Right ventricle myocardium inferior (tissue), 1 donor: Measurements from ENCODE around the gene FLNB. TPM values are rescaled to one million over a fixed set of nuclear protein-coding genes. Genes with fewer than 3 reads are reported as not detected.
A peak's percentile ranks its signal among the peaks of the same experiment; 100 is the strongest.
"Not testable (repeated sequence)": the region's sequence is repeated elsewhere in the genome, so short reads cannot be mapped to it uniquely, and the experiment has no call there.

Source experiments
- ATAC-seq: fragments of 200-7000 bp; cut with Tn5 transposase; one replicate; pipeline ENCODE4 v1.9.1; 2020; ENCODE audit warnings: mild to moderate bottlenecking, moderate library complexity
- DNase-seq: peaks from one replicate; pipeline ENCODE4 v3.0.0; 2021; ENCODE audit errors: missing footprints
- intact Hi-C: fragments of 100-400 bp; cut with DNase I; formaldehyde crosslinking; loops from one replicate; pipeline ENCODE4 v1.11.0; 2022
- total RNA-seq: library from RNA; stranded (reverse); fragmentation: NEBNext Ultra II Directional; extraction: Animal tissue kit (Norgen Biotek cat#: 25700); gene quantifications from one replicate; pipeline ENCODE4 v1.2.1, GENCODE V29; 2021
- donor health status: DM: no; HTN: yes; CAD: no; lungs with severe emphysema.

Gene FLNB
- total RNA-seq, 1 donor from 2014 or later = 32.1 TPM

DNA sequence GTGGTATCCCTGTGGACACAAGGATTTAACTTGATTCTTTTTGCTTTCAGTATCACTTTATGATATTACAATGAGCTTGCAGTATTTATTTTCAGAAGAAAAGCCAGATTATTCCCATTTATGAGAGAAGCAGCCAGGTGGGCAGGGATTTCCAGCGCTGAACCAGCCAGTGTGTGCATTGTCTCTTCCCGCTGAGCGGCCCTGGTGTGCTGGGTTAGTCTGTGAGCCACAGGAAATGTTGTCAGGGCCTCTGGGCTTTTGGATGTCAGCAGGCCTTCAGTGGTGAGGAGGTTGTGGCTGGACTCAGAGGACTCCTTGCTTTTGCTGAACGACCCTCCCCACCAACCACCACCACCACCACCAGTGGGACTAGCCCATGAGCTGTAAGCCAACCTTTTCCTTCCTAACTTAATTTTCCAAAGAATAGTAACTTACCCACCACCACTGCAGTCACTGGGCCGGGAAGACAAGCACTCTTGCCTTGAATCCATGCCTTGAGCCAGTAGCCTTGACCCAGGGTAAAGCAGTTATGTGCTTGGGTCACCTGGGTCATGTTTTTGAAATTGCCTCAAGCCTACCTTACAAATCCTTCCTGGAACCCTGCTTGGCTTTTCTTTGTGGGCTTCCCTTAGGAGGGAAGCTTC is 33.1 kb downstream of the FLNB start:
- ATAC-seq (no peak), DNase-seq (no peak)
- intact Hi-C loops = no loop called here

DNA sequence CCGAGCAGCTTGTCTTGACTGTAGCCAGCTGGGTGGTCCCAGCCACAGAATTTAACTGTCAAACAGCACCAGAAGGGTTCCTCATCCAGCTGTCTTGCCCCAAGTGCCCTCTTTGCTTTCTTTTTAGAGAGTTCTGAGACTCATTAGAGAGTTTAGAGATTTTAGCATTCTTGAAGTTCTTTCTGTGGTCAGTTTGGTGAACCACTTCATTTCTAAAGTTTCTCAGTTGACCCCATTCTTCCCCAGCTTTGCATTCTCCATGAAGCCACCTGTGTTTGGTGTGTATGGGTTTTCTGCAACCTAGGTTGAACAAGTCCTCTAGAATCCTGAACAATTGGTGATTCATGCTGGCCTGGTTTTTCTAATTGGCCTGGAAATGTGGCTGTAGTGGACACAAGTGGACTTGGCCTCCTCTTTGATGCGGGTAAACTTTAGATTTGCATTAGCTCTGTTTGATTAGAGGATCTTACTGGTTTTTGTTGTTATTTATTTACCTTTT is 33.7 kb downstream of the FLNB start:
- DNase-seq = no peak
- ATAC-seq = no peak
- intact Hi-C loops = no loop called here

- DNase-seq = no peak
- intact Hi-C loops = no loop called here
- no peak for ATAC-seq
Observed at GRCh38 chr3:58042947-58043707, 34.9 kb downstream of the FLNB start.

DNA sequence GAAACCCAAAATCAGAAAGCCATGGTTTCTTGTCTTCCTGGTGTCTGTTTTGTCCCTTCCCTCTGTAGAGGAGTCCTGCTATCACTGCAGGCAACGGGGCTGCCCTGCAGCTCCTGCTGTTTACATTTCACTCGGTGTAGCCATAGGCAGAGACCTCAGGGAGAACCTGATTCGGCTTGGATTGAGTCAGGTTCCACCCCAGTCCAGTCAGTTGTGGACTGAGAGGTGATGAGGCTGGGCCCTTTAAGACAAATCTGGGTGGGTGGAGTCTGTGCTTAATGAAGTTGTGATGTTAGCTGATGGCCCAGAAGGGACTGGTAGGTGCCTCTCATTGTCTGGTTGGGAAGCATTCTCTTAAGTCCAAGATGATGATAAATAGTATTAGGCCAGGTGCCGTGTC is 35.7 kb downstream of the FLNB start:
- intact Hi-C loops = no loop called here
- ATAC-seq (no peak), DNase-seq (no peak)

DNA sequence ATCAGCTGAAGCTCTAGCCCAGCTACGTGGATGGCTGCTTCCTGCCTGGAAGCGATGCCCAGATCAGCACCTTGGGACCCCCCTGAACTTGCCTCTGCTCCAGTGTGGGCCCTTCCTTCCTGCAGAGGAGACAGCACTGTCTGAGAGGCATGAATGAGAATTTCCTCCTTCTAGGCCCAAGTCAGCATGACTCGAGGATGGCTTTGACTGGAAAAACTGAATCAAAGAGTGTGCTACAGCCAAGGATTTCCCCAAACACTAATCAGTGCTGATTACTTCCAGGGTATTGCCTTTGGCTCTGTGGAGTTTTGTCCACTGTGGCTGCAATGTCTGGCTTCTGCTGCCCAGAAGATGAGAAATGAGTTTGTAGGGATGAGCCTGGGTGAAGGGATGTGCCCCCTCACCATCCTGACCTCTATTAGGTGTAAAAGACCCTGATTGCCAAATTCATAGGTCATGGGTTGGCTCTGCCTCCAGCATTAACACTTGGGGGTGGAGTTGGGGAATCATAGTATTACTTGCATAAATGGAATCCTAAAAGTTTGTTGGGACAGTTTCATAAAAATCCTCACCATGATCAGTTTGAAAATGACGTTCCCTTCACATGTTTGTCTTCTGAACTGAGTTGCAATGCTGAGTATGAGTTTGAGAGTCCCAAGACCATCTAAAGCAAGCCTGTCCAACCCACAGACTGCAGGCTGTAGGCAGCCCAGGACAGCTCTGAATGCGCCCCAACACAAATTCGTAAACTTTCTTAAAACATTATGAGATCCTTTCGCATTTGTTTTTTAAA is 36.7 kb downstream of the FLNB start:
- intact Hi-C loops = loop anchor here (5.0 kb wide), 1 partner anchor 33 kb away; no protein-coding TSS in a partner anchor
- ATAC-seq (peak; percentile 53), DNase-seq (no peak)

DNA sequence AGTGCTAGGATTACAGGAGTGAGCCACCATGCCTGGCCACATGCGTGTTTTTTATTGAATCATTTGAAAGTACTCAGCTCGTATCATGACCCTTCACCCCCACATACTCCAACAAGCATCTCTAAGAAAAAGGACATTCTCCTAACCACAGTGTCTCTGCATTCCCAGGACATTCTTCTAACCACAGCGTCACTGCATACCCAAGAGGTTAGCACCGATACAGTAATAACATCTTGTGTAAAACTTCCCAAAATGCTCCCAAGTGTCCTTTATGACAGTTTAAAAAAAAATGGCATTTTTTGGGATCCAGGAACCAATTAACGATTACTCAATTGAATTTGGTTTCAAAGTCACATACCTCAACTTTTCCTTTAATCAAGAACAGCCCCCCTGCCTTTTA is 39.6 kb downstream of the FLNB start:
- no peak for DNase-seq
- intact Hi-C loops = loop anchor here (5.0 kb wide), 1 partner anchor 36 kb away; no protein-coding TSS in a partner anchor
- no peak for ATAC-seq

DNA sequence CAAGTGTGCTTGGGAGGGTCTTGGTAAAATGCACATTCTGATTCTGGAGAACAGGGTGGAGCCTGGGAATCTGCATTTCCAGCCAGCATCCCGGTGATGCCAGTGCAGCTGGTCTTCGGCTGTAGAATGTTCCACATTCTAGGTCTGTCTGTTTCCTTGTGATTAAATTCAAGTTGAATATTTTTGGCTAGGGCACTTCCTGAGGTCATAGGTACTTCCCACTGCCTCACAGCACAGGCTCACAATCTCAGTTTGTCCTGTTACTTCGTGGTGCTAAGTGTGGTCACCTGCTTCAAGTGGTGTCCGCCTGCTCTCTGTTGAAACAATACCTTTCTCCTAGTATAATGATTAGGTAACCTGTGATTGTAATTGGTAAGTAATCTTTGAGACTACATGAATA is 40.1 kb downstream of the FLNB start:
- intact Hi-C loops = loop anchor here (5.0 kb wide), 1 partner anchor 36 kb away; no protein-coding TSS in a partner anchor
- no peak for DNase-seq
- ATAC-seq = no peak

DNA sequence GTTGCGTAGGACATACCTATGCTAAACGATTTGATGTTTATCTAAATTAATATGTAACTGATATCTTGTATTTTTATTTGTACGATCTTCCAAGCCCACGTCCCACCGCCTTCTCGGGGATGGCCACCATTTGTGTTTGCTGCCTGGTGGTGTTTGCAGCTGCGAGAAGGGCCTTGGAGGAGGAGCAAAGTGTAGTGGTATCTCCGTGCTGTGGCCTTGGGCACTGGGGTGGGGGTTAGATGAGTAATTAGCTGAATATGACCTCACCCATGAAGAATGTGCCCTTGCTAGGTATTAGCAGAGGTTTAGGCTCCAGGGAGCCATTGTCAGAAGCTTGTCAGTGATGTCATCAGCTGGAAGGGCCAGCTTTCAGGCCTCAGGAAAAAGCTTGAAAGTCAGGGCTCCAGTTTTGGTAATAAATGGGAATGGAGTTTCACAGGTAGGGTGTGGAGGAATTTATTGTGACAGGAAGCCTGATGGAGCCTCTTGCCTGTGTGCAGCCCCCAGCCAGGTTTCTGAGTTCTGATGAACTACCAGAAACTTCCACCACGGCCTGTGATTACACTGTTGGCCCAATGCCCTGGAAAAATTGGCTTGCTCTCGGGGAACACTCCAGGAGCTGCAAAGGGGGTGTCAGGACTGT is 41.0 kb downstream of the FLNB start:
- DNase-seq (no peak), ATAC-seq (peak; percentile 46)
- intact Hi-C loops = loop anchor here (5.0 kb wide), 1 partner anchor 37 kb away; no protein-coding TSS in a partner anchor

DNA sequence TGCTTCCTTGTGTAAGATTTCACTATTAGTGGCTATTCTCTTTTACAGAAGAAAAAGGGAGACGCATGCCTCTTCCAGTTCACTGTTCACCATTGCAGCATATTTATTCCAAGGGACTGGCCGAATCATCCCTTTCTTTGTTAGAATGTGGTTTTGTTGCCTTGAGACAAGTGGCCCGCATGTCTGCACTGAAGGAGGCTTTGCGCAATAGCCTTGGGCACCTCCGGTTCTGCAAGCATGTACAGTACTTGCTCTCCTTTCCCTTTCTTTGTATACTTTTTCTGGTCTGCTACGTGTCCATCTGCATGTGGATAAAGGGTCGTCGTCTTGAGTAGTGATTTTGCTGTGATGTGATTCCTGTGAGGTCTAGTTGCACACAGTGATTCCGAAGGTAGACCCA is 43.0 kb downstream of the FLNB start:
- ATAC-seq (no peak), DNase-seq (no peak)
- intact Hi-C loops = no loop called here

DNA sequence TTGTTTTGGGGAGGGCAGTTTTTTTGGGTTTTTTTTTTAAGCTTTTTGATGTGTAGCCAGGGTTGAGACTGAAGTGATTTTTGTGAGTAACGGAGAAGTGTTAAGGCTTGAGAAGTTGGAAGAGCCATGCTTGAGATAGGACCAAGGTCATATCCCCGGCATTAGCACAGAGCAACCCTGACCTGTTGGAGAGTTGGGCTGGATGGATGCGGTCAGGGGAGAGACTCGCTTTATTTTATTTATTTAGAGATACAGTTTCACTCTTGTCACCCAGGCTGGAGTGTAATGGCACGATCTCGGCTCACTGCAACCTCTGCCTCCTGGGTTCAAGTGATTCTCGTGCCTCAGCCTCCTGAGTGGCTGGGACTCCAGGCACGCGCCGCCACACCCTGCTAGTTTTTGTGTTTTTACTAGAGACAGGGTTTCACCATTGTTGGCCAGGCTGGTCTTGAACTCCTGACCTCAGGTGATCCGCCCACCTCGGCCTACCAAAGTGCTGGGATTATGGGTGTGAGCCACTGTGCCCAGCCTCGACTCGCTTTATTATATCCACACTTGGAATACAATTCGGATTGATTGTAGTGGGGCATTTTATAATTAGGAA is 43.5 kb downstream of the FLNB start:
- ATAC-seq, DNase-seq, intact Hi-C loops: not testable (repeated sequence)

GRCh38 chr3:58052373-58053273 is 44.4 kb downstream of the FLNB start:
- intact Hi-C loops = no loop called here
- DNase-seq = peak; percentile 82
- ATAC-seq = peak; percentile 67

DNA sequence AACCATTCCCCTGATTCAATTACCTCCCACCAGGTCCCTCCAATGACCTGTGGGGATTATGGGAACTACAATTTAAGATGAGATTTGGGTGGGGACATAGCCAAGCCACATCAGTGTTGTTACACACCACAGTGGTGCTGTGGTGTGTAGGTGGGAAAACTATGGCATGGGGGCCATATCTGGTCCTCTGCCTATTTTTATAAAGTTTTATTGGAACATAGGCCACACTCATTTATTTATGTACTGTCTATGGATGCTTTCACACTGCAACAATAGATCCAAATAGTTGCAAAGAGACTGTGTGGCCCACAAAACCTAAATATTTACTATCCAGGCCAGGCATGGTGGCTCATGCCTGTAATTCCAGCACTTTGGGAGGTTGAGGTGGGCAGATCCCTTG is 46.4 kb downstream of the FLNB start:
- intact Hi-C loops = no loop called here
- DNase-seq (no peak), ATAC-seq (no peak)

DNA sequence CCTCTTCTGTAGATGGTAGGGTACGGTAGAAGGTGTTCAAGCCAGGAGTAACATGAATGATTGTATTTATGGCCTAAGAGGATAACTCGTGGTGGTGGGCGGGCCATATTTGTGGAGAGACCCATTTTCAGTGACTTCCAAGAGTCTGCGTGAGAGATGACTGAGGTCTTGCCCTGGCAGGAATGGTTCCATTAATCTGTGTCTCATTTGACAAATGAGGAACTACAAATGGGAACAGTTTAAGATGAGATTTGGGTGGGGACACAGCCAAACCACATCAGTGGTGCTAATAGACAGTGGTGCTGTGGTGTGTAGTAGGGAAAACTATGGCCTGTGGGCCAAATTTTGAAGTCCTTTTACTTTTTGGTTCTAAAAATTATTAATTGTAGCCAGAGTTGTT is 47.1 kb downstream of the FLNB start:
- ATAC-seq = no peak
- intact Hi-C loops = no loop called here
- no peak for DNase-seq

DNA sequence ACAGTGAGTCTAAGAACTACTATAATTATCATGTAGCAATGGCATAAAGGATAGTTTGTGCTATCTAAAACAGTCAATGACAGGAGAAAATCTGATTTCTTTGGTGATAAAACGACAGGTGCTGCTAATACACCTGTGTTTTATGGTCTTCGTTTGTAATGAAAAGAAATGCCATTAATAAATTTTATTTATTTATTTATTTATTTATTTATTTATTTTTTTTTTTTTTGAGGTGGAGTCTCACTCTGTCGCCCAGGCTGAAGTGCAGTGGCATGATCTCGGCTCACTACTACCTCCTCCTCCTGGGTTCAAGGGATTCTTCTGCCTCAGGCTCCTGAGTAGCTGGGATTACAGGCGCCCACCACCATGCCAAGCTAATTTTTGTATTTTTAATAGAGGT is 47.7 kb downstream of the FLNB start:
- DNase-seq, intact Hi-C loops, ATAC-seq: not testable (repeated sequence)

GRCh38 chr3:58058361-58059263 is 50.4 kb downstream of the FLNB start:
- no peak for ATAC-seq
- intact Hi-C loops = no loop called here
- DNase-seq = no peak
